HG03432 (cell line): ENCODE measurements around the gene RAB15.

Experiments used
- ATAC-seq: cut with Tn5 transposase; IDR thresholded peaks from one replicate; pipeline ENCODE4 v1.9.1; 2021; ENCODE audit warnings: mild to moderate bottlenecking, moderate library complexity; ENCODE audit not compliant: unreplicated experiment

Gene RAB15

DNA sequence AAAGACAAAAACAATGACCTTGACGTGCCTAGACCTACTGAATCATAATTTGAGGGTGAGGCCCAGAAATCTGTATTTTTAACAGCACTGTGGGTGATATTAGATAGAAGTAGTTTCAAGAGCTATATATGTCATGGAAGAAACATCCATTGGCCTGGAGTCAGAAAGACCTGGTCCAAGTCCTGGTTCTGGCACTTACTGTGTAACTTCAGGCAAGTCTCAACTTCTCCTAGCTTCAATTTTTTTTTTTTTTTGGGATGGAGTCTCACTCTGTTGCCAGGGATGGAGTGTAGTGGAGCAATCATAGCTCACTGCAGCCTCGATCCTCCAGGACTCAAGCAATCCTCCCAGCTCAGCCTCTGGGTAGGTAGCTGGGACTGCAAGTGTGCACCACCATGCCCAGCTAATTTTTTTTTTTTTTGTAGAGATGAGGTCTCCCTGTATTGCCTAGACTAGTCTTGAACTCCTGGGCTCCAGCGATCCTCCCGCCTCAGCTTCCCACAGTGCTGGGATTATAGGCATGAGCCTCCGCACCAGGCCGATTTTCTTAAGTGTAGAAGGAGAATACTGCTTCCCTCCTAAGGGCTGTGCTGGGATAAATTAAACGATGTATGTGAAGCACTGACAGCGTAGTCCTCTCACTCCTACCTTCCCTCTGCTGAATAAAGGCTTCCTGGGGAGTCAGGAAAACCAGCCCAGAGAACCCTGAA is 15.3 kb downstream of the RAB15 start:
- no peak for ATAC-seq

DNA sequence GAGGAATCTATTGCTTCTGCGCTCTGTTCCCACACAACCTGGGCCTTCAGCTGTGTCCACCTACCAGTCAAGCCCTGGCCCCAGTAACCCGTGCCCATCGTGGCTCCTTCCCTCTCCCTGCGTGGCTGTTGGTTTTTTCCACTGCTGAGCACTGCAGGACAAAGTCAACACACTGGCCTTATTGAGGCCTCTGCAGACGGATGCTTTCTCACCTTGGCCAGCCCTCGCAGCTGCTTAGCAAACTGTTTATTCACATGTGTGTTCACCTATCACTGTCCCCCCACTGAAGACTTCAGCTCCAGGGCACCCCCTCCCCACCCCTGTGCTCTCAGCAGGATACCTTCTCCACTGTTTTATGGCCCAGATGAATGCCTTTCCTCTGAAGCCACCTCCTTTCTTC is 16.8 kb downstream of the RAB15 start:
- no peak for ATAC-seq

DNA sequence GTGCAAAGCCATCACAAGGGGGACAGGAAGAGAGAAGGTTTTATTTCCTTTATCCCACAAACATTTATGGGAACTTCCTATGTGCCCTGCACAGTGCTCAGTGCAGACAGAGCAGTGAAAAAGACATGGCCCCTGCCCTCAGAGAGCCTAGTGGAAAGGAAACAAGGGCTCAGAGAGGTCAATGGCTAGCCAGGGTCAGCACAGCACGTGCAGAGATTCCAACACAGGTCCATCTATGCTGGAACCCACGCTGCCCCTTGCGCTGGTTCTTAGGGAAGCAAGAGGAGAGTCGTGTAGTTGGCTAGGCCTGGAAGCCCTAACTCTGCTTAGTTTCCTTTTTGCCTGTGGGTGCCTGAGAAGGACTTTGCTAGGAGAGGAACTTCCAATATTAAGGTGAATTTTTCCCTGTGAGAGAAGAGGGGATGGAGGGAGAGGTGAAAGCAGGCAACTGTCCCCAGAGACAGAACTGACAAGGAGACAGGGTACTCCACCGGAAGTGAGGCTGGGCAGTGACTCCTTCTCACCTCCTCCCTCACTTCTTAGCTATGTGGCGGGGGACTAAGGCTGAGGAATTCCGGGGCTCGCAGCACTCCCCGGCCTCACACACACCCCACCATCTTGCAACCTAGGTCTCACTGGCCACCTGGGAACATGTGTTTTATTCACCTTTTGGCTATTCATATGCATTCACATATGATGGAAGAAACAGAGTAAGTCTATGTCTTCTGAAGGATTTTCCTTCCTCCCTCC is 17.5 kb downstream of the RAB15 start:
- ATAC-seq: no peak

DNA sequence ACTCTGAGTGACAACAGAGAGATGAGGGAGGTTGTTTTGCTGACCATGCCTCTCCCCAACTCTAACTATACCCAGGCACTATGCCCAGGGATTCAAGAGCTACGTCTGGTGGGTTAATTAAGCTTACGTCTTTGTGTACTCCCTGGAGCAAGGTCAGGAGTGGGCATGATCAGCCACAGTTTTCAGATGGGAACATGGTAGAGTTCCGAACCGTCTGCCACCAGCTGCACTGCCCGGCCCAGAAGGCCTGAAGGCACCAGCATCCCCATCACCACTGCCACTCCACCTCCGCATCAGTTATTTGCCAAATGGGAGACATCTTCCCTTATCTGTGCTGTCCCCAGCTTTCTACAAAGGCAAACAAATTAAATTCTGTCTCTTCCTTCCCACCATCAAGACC is 18.5 kb downstream of the RAB15 start:
- no peak for ATAC-seq

DNA sequence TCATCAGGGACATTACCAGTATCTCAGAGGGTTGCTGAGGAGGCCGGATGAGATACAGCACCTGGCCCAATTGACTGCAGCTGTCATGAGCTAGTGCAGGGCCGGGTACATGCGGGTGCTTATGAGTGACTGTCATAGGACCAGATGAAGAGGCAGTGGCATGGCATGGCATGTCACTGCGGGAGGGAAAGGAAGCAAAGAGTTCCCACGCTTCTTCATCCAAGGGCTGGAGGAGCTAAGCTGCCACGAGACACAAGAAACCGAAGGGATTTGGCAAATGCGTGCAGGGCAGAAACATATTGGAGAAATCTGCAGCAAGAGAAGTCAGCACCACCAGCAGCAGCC is 18.9 kb downstream of the RAB15 start:
- no peak for ATAC-seq

DNA sequence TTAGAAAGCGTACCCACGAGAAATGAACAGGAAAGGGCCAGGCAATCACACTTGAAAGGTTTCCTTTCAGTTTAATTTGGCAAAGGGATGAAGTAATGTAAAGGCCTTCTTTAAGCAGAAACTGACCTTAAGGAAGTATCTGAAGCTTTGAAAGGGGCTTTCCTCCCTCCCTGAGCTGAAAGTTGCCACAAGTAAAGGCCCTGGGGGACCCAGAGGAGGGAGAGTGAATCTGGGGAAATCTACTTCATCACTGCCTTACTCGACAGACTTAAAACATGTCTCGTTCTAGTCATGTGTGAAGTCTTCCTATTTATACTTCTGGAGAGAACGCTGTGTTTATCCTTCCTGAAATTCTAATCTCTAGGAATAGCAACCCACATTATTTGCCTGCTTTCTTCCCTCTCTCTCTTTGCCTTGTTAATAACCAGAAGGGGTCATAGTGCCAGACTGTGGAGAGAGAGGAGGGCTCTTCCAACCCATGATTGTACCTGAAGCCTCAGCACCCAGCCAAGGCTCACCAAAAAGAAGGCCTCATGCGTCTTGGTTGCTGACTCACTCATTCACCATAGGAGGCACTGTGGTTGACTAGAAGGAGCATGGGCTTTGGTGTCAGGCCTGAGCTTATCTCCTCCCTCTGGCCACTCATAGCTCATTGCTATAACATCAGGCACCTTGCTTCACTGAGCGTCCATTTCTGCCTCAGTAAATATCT is 19.4 kb downstream of the RAB15 start:
- peak; percentile 73 for ATAC-seq

DNA sequence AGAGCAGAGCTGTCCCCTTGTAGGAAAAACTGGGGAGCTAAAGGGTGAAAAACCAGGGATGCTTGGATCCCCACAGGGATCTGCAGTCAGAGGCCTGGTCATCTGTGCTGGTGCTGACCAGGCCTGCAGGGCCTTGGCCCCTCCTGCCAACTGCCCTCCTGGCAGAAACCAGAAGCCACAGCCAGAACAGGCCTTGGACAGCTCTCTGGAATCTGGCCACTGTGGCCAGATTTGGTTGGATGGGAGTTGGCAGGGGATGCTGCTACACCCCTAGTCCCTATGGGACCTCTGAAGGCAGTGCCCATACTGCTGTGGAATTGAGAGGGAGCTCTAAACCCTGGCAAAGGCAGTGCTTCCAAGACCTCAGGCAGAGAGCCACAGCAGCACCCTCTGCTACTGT is 20.4 kb downstream of the RAB15 start:
- ATAC-seq: no peak

DNA sequence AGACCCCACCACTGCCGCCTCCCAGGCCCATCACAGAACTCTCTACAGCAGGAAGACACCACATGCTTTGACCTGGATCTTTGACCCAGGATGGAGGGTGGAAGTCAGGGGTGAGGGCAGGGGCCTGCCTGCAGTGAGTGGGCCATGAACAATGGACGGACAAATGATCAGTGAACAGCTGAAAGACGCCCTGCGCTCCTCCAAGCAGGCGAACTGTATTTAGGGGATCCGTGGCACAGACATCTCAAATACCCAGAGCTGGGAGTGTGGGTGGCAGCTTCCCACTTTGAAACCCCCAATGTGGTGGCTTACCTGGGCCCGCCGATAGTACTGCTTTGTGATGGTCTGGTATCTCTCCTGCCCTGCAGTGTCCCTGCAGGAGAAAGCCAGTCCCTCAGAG is 20.8 kb downstream of the RAB15 start:
- no peak for ATAC-seq

DNA sequence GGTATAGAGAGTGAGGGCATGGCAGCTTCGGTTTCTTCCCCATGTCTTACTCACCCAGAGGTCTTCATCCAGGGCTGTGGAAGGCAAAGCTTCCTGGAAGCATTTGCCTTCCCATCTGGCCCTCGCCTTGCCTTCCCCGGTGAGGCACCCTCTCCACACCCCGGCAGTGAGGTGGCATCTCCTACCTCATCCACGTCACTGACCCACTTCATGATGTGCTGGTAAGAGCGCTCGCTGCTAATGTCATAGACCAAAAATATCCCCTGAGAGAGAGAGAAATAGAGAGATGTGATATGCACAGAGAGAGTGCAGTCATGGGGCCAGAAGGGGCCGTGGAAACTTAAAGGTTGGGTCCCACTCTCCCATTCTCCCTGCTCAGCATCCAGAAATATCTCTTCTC is 21.2 kb downstream of the RAB15 start:
- no peak for ATAC-seq

DNA sequence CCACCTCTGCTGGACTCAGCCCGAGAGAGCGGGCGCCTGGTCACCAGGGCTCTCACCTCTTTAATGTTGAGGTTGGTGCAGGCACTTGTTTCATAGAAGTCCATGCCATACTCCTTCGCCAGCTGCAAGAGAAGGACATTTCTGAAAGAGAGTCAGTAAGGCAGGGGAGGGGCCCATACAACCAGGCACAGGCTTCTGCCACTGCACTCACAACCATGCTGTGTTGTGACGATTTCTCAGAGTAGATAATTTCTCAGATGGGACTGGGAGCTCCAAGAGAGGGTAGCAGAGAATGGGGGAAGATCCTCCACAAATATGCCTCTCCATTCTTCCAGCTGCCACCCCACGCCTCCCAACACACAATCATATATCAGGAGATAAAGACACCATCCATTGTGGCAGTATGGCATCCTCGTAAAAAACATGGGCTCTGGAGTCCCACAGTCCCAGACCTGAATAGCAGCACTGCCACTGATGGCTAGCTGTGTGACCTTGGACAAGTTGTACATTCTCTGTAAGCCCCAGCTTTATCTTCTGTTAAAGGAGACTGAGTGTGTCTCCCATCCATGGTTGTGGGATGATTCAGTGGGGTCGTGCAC is 23.4 kb downstream of the RAB15 start:
- ATAC-seq: no peak

DNA sequence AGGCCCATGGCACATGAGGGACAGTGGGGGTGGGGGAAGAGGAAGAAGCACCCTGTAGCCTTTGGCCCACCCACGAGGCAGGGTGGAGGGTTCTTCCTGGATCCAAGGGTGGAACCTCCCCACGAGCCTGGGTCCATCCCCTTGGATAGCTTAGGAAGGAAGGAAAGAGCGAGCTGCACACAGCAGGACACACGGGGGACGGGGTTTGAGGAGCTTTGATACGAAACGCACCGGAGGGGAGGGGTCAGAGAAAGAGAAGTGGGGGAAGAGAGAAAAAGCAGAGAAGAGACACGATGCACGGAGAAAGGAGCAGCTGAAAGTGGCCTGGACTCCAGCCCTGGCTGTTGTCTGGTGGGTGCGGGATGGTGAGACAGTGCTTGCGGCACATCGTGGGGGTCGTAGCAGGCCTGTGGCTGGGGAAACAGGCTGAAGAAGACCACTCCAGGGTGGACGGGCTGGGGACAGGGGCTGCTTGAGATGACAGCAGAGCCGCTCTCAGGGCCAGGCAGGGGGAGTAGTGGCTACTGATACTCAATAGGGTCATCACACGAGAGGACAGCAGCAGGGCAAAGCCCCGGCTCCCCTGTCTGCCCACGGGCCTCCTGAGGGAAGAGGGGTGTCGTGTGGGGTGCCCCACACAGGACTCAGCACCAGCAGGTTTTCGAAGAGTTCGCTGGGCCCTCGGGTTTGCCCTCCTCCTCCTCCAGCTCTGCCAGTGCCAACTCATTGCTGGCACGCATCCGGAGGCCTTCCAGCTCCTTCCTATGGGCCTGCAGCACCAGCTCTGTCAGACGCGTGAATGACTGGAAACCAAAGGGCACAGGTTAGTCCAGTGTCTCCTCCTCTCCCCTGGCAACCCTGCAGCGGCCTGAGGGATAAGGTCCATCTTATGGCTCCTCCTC is 24.2 kb downstream of the RAB15 start:
- no peak for ATAC-seq

DNA sequence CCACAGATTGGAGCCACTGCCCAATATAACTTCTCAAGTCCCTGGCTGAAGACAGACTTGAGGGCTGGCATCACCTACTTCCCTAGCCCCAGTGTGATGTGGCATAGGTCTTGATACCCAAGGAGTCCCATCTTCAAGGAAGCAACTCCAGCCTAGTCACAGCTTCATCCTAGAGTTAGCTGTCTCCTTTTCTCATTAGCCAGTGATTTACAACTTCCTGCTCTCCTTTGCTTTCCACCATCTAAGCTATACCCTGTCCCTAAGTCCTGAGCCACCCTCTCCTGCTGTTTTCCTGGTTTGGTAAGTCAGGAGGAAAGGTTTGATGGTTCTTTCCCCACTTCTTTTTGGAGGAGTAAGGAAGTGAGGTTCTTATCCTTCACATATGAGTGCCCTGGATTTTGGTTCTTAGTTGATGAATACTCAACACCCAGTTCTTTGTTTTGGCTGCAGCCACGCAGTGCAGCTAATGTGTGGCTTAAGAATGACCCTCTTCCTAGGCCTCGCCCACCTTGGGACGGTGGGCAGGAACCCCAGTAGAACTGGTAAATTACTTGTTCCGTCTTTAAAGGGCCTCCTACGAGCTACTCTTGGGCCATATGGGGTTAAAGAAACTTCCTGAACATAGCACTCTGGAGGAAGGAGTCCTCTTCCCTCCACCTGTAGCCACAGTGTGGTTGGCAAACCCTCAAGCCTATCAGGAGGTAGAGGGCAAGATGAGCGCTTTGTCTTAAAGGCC is 25.7 kb downstream of the RAB15 start:
- ATAC-seq: no peak

DNA sequence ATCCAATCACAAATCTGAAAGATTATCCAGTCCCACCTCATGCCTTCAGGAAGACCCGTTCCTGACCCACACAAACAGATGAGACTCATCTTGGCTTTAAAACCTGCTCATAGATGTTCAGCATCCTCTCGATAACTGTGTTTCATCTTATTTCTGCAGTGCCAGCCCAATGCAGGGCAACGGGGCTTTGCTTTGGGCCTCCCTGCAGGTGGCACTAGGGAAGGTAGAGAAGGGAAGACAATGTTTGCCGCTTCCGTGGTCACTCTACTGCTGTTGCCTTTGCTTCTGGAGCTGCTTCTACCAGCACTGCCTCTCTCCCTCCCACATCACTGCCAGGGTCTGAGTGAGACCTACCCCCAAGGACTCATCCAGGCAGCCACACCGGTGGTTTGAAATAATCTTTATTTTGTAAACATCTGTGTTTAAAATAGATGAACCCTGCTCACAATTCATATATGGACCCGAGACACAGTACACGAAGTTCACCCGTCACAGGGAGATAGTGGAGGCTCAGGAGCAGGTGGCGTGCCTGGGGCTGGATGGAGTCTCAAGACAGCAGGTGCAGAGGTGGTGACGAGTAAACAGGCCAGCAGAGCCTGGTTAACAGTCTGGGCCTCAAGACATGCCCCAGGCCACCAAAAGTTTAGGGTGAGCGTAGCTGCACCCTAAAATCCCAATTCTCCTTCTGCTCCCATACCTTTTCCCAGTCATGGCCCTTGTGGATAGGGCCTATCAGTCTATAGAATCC is 26.5 kb downstream of the RAB15 start:
- no peak for ATAC-seq

DNA sequence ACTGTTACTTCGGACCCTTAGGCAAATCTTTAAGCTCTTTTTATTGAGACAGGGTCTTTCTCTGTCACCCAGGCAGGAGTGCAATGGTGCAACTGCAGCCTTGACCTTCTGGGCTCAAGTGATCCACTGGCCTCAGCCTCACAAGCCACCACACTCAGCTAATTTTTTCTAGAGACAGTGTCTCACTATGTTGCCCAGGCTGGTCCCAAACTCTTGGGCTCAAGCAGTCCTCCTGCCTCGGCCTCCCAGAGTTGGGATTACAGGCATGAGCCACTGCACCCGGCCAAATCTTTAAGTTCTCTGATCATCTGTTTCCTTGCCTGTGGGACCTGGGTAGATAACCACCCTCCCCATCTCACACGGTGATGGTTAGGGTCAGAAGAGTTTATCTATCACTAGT is 27.3 kb downstream of the RAB15 start:
- no peak for ATAC-seq

DNA sequence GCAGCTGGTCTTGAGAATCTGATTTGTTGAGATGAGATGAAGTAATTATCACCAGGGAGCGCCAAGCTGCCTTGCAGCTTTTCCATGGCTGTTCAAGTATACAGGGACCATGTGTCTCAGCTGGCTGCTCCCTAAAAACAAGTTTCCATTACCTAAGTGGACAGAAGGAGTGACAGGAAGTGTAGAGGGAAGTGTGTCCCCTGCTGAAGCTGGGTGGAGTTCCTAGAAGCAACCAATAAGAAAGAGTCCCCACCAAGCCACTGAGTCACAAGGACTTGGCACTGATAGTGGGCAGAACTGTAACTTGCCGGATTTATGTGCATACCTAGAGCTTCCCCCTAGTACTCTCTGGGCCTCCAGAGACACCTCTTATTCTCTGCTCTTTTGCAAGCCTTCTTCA is 28.1 kb downstream of the RAB15 start:
- ATAC-seq: no peak

DNA sequence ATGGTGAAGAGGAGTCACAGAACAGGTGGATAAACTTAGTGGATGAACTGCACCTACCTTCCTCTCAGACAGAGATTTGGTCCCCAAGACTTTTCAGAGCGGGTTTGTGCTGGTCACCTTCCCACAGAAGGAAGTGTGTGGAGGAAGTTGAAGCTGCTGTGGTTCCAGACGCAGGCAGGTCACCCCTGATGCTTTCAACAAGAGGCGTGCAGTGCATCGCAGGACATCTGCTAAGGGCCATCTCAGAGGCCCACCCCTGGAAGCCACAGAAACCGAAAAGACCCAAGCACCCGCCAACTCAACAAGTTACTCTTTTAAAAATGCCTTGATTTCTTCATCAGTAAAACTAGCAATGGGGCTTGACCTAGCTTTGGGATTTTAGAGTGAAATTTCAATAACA is 28.6 kb downstream of the RAB15 start:
- no peak for ATAC-seq

DNA sequence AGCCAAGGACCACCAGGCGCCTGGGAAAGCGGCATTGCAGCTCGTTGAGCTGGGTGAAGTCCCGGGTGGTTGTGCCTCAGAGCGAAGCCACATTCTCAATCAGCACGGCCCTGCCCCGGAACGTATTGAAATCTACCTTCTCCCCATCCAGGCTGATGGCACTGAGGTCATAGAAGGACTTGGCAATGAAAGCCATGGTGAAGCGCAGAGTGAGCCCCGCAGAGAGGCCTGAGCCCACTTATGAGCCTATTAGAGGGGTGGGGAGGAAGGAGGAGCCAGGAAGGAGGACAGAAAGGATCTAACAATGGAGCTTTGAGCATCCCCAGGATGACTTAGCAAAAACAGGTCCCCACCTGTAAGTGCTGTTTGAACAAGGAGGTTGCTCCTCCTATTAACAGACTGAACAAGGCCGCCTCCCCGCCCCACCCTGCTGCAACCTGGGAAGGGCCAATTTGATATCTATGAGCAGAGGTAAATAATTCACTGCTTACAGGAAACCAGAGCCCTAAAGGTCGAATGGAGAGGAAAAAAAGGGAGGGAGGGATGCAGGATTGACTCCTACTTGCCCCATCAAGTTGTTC is 29.5 kb downstream of the RAB15 start, which contains the start of gene GPX2:
TSS of gene GPX2 (minus strand) at position 215 of the 581 bp plus-strand sequence. CDS start at position 196, 19 bp downstream.
- ATAC-seq: no peak

DNA sequence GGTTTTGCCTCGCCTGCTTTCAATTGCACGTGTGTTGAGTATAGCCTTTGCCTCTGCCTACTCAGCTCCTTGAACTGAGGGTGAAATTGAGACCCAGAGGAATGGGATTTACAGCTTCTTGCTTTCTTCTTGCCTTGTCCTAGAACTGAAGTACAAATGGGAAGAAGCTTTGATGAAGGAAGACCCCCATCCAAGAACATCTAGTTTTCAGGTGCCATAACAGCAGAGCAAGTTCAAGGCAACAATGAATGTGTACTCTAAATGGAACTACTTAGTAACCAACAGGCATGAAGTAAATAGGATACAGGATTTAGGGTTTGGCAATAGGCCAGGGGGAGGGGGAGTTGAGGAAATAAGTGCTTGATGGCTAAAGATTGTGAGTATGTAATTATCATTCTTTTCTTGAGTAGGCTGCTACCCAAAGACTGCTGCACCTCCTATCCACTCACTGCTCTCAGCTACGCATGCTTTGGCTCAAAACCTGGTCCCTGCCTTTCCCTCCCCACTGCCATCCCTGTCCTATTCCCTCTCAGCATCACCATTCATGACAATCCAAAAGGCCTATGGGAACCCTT is 31.7 kb downstream of the RAB15 start:
- ATAC-seq: no peak

DNA sequence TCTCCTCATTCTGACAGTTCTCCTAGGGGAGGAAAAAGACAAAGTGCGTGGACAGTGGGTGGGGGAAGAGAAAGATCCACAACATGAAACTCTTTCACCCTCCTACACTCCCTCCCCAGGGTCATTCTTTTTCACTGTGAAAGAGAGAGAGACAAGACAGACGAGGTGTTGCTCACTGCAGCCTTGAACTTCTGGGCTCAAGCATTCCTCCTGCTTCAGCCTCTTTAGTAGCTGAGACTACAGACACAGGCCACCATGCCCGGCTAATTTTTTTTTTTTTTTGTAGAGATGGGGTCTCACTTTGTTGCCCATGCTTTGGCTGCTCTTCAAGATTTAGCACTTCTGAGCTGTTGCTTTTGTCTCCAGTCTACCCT is 32.3 kb downstream of the RAB15 start:
- ATAC-seq: no peak
